ENCODE measurements around the gene IQGAP3.

IQGAP3 gene

GRCh38 chr1:156601122-156601830, 28.9 kb upstream of the IQGAP3 start, which contains the start of gene GPATCH4:
Gene GPATCH4 (minus strand): TSS chr1:156601479.
- TF ChIP-seq CTCF (IDR thresholded peaks at IDR 0.05; ENCODE audit: unreplicated experiment in 3 of 3) = no peak
- H3K27ac Mint-ChIP-seq = peak within 1 kb of the TSS; percentile 57 to 84 (median 82)
- H3K36me3 Mint-ChIP-seq (ENCODE audit: low read depth) = peaks cover 17% of the 10 kb centered on the region
- H3K27me3 Mint-ChIP-seq (ENCODE audit: low read depth) = no peaks in the 10 kb centered on the region
- H3K4me3 Mint-ChIP-seq = peak within 1 kb of the TSS; percentile 91 to 99 (median 97)
- peaks cover 10% of the 10 kb centered on the region for H3K4me1 Mint-ChIP-seq
- H3K9me3 Mint-ChIP-seq = no peaks in the 10 kb centered on the region

- peak overlapping the region; percentile 91 to 99 (median 97) for H3K4me3 Mint-ChIP-seq
These were observed 28.4 kb upstream of the IQGAP3 start for GRCh38 chr1:156600733-156601121.

GRCh38 chr1:156599811-156600210, 27.4 kb upstream of the IQGAP3 start:
- Mint-ChIP-seq H3K9me3 (no peaks in the 10 kb centered on the region), H3K4me3 (peak overlapping the region; percentile 21 to 99 (median 24)), H3K4me1 (peaks cover 10% of the 10 kb centered on the region), H3K27ac (no peak overlapping the region), H3K27me3 (ENCODE audit: low read depth) (no peaks in the 10 kb centered on the region), H3K36me3 (ENCODE audit: low read depth) (peaks cover 30% of the 10 kb centered on the region)
- no peak for TF ChIP-seq CTCF (IDR thresholded peaks at IDR 0.05; ENCODE audit: unreplicated experiment in 3 of 3)

More at GRCh38 chr1:156600733-156601121, 28.4 kb upstream of the IQGAP3 start:
- Mint-ChIP-seq H3K27ac (peak overlapping the region; percentile 57 to 84 (median 82)), H3K4me1 (peaks cover 10% of the 10 kb centered on the region), H3K27me3 (ENCODE audit: low read depth) (no peaks in the 10 kb centered on the region), H3K36me3 (ENCODE audit: low read depth) (peaks cover 21% of the 10 kb centered on the region), H3K9me3 (no peaks in the 10 kb centered on the region)
- no peak for TF ChIP-seq CTCF (IDR thresholded peaks at IDR 0.05; ENCODE audit: unreplicated experiment in 3 of 3)

GRCh38 chr1:156598731-156599432, 26.5 kb upstream of the IQGAP3 start:
- H3K27me3 Mint-ChIP-seq (ENCODE audit: low read depth) = no peaks in the 10 kb centered on the region
- peaks cover 10% of the 10 kb centered on the region for H3K4me1 Mint-ChIP-seq
- H3K9me3 Mint-ChIP-seq = no peaks in the 10 kb centered on the region
- no peak overlapping the region for H3K27ac Mint-ChIP-seq
- peak overlapping the region in 2 of 3 experiments; percentile 24 to 27 for H3K4me3 Mint-ChIP-seq
- peaks cover 30% of the 10 kb centered on the region for H3K36me3 Mint-ChIP-seq (ENCODE audit: low read depth)
- no peak for TF ChIP-seq CTCF (IDR thresholded peaks at IDR 0.05; ENCODE audit: unreplicated experiment in 3 of 3)

- Mint-ChIP-seq H3K27me3 (ENCODE audit: low read depth) (no peaks in the 10 kb centered on the region), H3K9me3 (no peaks in the 10 kb centered on the region), H3K36me3 (ENCODE audit: low read depth) (peaks cover 30% of the 10 kb centered on the region), H3K27ac (no peak overlapping the region), H3K4me3 (peak overlapping the region in 1 of 3 experiments; percentile 27), H3K4me1 (peaks cover 10% of the 10 kb centered on the region)
- no peak for TF ChIP-seq CTCF (IDR thresholded peaks at IDR 0.05; ENCODE audit: unreplicated experiment in 3 of 3)
These were observed 25.8 kb upstream of the IQGAP3 start for GRCh38 chr1:156598125-156598524.

Data from nephron (organoid).